Measurements from ENCODE around the gene RASSF7.

GRCh38 chr11:534396-535209 lies 26.2 kb upstream of the RASSF7 start:
- TF ChIP-seq CTCF (conservative IDR thresholded peaks at IDR 0.05) (no peak), EZH2 (IDR thresholded peaks at IDR 0.05; ENCODE audit: low read depth) (no peak)
